GM18868 (cell line): ENCODE measurements around the gene FHL1.
"Not testable (repeated sequence)": the region's sequence is repeated elsewhere in the genome, so short reads cannot be mapped to it uniquely, and the experiment has no call there.

Experiments
- ATAC-seq: cut with Tn5 transposase; IDR thresholded peaks from one replicate; pipeline ENCODE4 v1.9.1; 2021; ENCODE audit warnings: mild to moderate bottlenecking, moderate library complexity; ENCODE audit not compliant: unreplicated experiment

Gene FHL1

GRCh38 chrX:136147315-136147901 is at the start of gene FHL1:
Gene FHL1 (plus strand): TSS chrX:136147533.
- peak; percentile 67 for ATAC-seq

GRCh38 chrX:136097871-136098805 is 49.2 kb upstream of the FHL1 start:
- ATAC-seq: no peak

- ATAC-seq: no peak
Measured at GRCh38 chrX:136104936-136105335, 42.4 kb upstream of the FHL1 start.

GRCh38 chrX:136106920-136107528 is 40.3 kb upstream of the FHL1 start:
- no peak for ATAC-seq

- not testable (repeated sequence) for ATAC-seq
Measured at GRCh38 chrX:136108905-136109304, 38.4 kb upstream of the FHL1 start.

GRCh38 chrX:136112286-136112685 is 35.0 kb upstream of the FHL1 start:
- ATAC-seq: no peak

GRCh38 chrX:136112778-136113177 is 34.6 kb upstream of the FHL1 start:
- ATAC-seq: no peak

GRCh38 chrX:136115126-136115903 is 32.0 kb upstream of the FHL1 start:
- ATAC-seq: no peak

GRCh38 chrX:136115904-136116297 is 31.4 kb upstream of the FHL1 start:
- no peak for ATAC-seq

GRCh38 chrX:136121788-136122187 is 25.5 kb upstream of the FHL1 start:
- ATAC-seq: no peak

GRCh38 chrX:136122207-136122606 is 25.1 kb upstream of the FHL1 start:
- ATAC-seq: no peak

- no peak for ATAC-seq
Measured at GRCh38 chrX:136125106-136125505, 22.2 kb upstream of the FHL1 start.

GRCh38 chrX:136126371-136126770 is 21.0 kb upstream of the FHL1 start:
- ATAC-seq: no peak

- no peak for ATAC-seq
Measured at GRCh38 chrX:136126872-136127406, 20.4 kb upstream of the FHL1 start.

- ATAC-seq: no peak
Measured at GRCh38 chrX:136128743-136129142, 18.6 kb upstream of the FHL1 start.

GRCh38 chrX:136130931-136131833 is 16.2 kb upstream of the FHL1 start:
- peak; percentile 70 for ATAC-seq

GRCh38 chrX:136138939-136139338 is 8.4 kb upstream of the FHL1 start:
- no peak for ATAC-seq

GRCh38 chrX:136141569-136141968 is 5.8 kb upstream of the FHL1 start:
- ATAC-seq: no peak

GRCh38 chrX:136142592-136142991 is 4.7 kb upstream of the FHL1 start:
- ATAC-seq: no peak

- no peak for ATAC-seq
Measured at GRCh38 chrX:136143711-136144110, 3.6 kb upstream of the FHL1 start.
